Right cardiac atrium (tissue), 5 donors: ENCODE data around the gene ZNF503. TPM values are rescaled to one million over a fixed set of nuclear protein-coding genes. Genes with fewer than 3 reads are reported as not detected.

Source experiments
- ATAC-seq, 2 donors: fragments of 200-7000 bp; cut with Tn5 transposase; one replicate each; pipeline versions ENCODE4 v1.8.0 to v1.9.1; 2020; ENCODE audit warnings: moderate library complexity in 2 of 2, mild to moderate bottlenecking in 1 of 2
- DNase-seq, 3 donors: peaks; one replicate each; pipeline ENCODE4 v3.0.0-alpha.2; 2020
- H3K27ac ChIP-seq: one replicate; pipeline ENCODE4 v1.5.1; 2013; ENCODE audit warnings: mild to moderate bottlenecking, low read length, control low read depth, moderate library complexity
- H3K27me3 ChIP-seq: one replicate; pipeline ENCODE4 v1.6.1; 2013; ENCODE audit not compliant: control insufficient read depth, insufficient read depth
- H3K4me1 ChIP-seq: one replicate; pipeline ENCODE4 v1.6.1; 2013; ENCODE audit warnings: low read length; ENCODE audit not compliant: control insufficient read depth, insufficient read depth
- H3K4me3 ChIP-seq: one replicate; pipeline ENCODE4 v1.5.1; 2013; ENCODE audit warnings: low read length, control low read depth
- H3K9me3 ChIP-seq: one replicate; pipeline ENCODE4 v1.6.1; 2013; ENCODE audit warnings: low read length; ENCODE audit not compliant: control insufficient read depth
- WGBS: extraction: QIAGEN DNeasy Blood & Tissue Kit; methylation state at CpG from one replicate; pipeline ENCODE4 v1.1.7; 2013; 5-methylcytosine and 5-hydroxymethylcytosine counted together
- intact Hi-C, 4 donors: fragments of 100-400 bp; cut with DNase I; formaldehyde crosslinking; loops; one replicate each; pipeline versions ENCODE4 v1.11.0 to v1.14.0; 2022 to 2023
- polyA plus RNA-seq: library from polyadenylated mRNA; stranded (reverse); fragments of 200-250 nt; gene quantifications from one replicate; pipeline ENCODE4 v1.2.3, GENCODE V29; 2013
- total RNA-seq, 4 donors: library from RNA; stranded (reverse); fragmentation: NEBNext Ultra II Directional; extraction: Animal tissue kit (Norgen Biotek cat#: 25700); gene quantifications; one replicate each; pipeline ENCODE4 v1.2.1, GENCODE V29; 2021
- donor health status: healthy with polysubstance abuse.
- donor health status: DM: no; HTN: yes; CAD: no.
- donor health status: DM: no; HTN: no; CAD: no.
- donor health status: DM: no; HTN: yes; CAD: no; lungs with severe emphysema.
- donor health status: DM: yes; HTN: yes; CAD: no.

Gene ZNF503
- total and polyA plus RNA-seq, 5 donors = 8.7 to 14.6 (median 14.2) TPM

- no peaks in the 10 kb centered on the region for H3K27me3 ChIP-seq
- no peak overlapping the region for H3K4me3 ChIP-seq
- H3K4me1 ChIP-seq = no peaks in the 10 kb centered on the region
- ATAC-seq = no peak
- 76% methylated on average over 4 of the region's 4 CpGs for WGBS
- intact Hi-C loops = no loop called here
- no peak overlapping the region for H3K27ac ChIP-seq
- no peaks in the 10 kb centered on the region for H3K9me3 ChIP-seq
- DNase-seq = no peak
Observed at GRCh38 chr10:75418293-75418692, 16.7 kb upstream of the ZNF503 start.

GRCh38 chr10:75417522-75417927 lies 16.0 kb upstream of the ZNF503 start:
- no peak for ATAC-seq

GRCh38 chr10:75414527-75414926 lies 13.0 kb upstream of the ZNF503 start:
- intact Hi-C loops = loop anchor here in 1 of 4 donors (5.0 kb wide), 1 partner anchor 893 kb away; no protein-coding TSS in a partner anchor
- no peak for ATAC-seq
- Histone ChIP-seq H3K27ac (no peak overlapping the region), H3K4me3 (no peak overlapping the region), H3K9me3 (no peaks in the 10 kb centered on the region), H3K27me3 (no peaks in the 10 kb centered on the region), H3K4me1 (no peaks in the 10 kb centered on the region)
- WGBS = 89% methylated on average over 1 of the region's 1 CpG
- DNase-seq = no peak

More at GRCh38 chr10:75417522-75417927, 16.0 kb upstream of the ZNF503 start:
- intact Hi-C loops = no loop called here
- H3K27me3 ChIP-seq = no peaks in the 10 kb centered on the region
- WGBS = 64% methylated on average over 5 of the region's 5 CpGs
- no peaks in the 10 kb centered on the region for H3K4me1 ChIP-seq
- DNase-seq = no peak
- no peak overlapping the region for H3K27ac ChIP-seq
- no peak overlapping the region for H3K4me3 ChIP-seq
- no peaks in the 10 kb centered on the region for H3K9me3 ChIP-seq

- DNase-seq (no peak), ATAC-seq (no peak)
- Histone ChIP-seq H3K4me1 (no peaks in the 10 kb centered on the region), H3K27me3 (no peaks in the 10 kb centered on the region), H3K4me3 (peak overlapping the region; percentile 84), H3K9me3 (no peaks in the 10 kb centered on the region), H3K27ac (no peak overlapping the region)
- WGBS = 49% methylated on average over 10 of the region's 10 CpGs
- intact Hi-C loops = loop anchor here in 1 of 4 donors (5.0 kb wide), 1 partner anchor 897 kb away; no protein-coding TSS in a partner anchor
Observed at GRCh38 chr10:75410132-75411005, 8.8 kb upstream of the ZNF503 start.

GRCh38 chr10:75408911-75409885 lies 7.6 kb upstream of the ZNF503 start:
- Histone ChIP-seq H3K9me3 (no peaks in the 10 kb centered on the region), H3K27me3 (no peaks in the 10 kb centered on the region), H3K4me1 (no peaks in the 10 kb centered on the region), H3K27ac (peak overlapping the region; percentile 82), H3K4me3 (peak overlapping the region; percentile 84)
- intact Hi-C loops = loop anchor here in 3 of 4 donors (10.0 kb wide), 5 partner anchors 206 to 1146 kb away; no protein-coding TSS in a partner anchor
- under 1% methylated on average over 76 of the region's 76 CpGs for WGBS
- DNase-seq (peak; percentile 85 to 94 (median 93)), ATAC-seq (peak; percentile 94 to 95)

GRCh38 chr10:75408509-75408875 lies 6.9 kb upstream of the ZNF503 start:
- peak overlapping the region; percentile 84 for H3K4me3 ChIP-seq
- intact Hi-C loops = loop anchor here in 3 of 4 donors (10.0 kb wide), 5 partner anchors 206 to 1146 kb away; no protein-coding TSS in a partner anchor
- ATAC-seq (no peak), DNase-seq (peak in 2 of 3 donors; percentile 72 to 75)
- no peaks in the 10 kb centered on the region for H3K9me3 ChIP-seq
- H3K27ac ChIP-seq = peak overlapping the region; percentile 82
- no peaks in the 10 kb centered on the region for H3K27me3 ChIP-seq
- 1% methylated on average over 27 of the region's 27 CpGs for WGBS
- no peaks in the 10 kb centered on the region for H3K4me1 ChIP-seq

GRCh38 chr10:75407713-75408508 lies 6.3 kb upstream of the ZNF503 start:
- H3K9me3 ChIP-seq = no peaks in the 10 kb centered on the region
- DNase-seq = peak in 2 of 3 donors; percentile 82 to 87
- intact Hi-C loops = loop anchor here in 3 of 4 donors (10.0 kb wide), 5 partner anchors 207 to 1147 kb away; no protein-coding TSS in a partner anchor
- peak overlapping the region; percentile 82 for H3K27ac ChIP-seq
- ATAC-seq = peak; percentile 18 to 36
- no peaks in the 10 kb centered on the region for H3K27me3 ChIP-seq
- peak overlapping the region; percentile 84 for H3K4me3 ChIP-seq
- no peaks in the 10 kb centered on the region for H3K4me1 ChIP-seq
- WGBS = 7% methylated on average over 68 of the region's 68 CpGs

GRCh38 chr10:75407224-75407712 lies 5.7 kb upstream of the ZNF503 start:
- no peaks in the 10 kb centered on the region for H3K27me3 ChIP-seq
- DNase-seq (peak in 2 of 3 donors; percentile 59 to 68), ATAC-seq (no peak)
- H3K4me1 ChIP-seq = no peaks in the 10 kb centered on the region
- intact Hi-C loops = loop anchor here in 3 of 4 donors (10.0 kb wide), 5 partner anchors 208 to 1148 kb away; no protein-coding TSS in a partner anchor
- WGBS = 79% methylated on average over 37 of the region's 37 CpGs
- no peaks in the 10 kb centered on the region for H3K9me3 ChIP-seq
- H3K27ac ChIP-seq = no peak overlapping the region
- no peak overlapping the region for H3K4me3 ChIP-seq

- no peaks in the 10 kb centered on the region for H3K27me3 ChIP-seq
- H3K27ac ChIP-seq = no peak overlapping the region
- WGBS = 97% methylated on average over 29 of the region's 29 CpGs
- H3K4me1 ChIP-seq = no peaks in the 10 kb centered on the region
- H3K4me3 ChIP-seq = no peak overlapping the region
- DNase-seq (peak in 1 of 3 donors; percentile 54), ATAC-seq (no peak)
- no peaks in the 10 kb centered on the region for H3K9me3 ChIP-seq
- intact Hi-C loops = loop anchor here in 3 of 4 donors (10.0 kb wide), 5 partner anchors 208 to 1148 kb away; no protein-coding TSS in a partner anchor
Observed at GRCh38 chr10:75406462-75407223, 5.1 kb upstream of the ZNF503 start.
